Hepatocyte (in vitro differentiated cells): ENCODE measurements around the gene MT3.

Experiments used
- EZH2 ChIP-seq: fragments of 200-600 bp; sonication (generic); IDR thresholded peaks from 2 replicates; pipeline ENCODE4 v1.6.1; 2016; ENCODE audit warnings: antibody characterized with exemption, mild to moderate bottlenecking, borderline replicate concordance
- TF ChIP-seq, protein P1 (sequence below): fragments of 200-600 bp; sonication (generic); IDR thresholded peaks from 2 replicates; pipeline ENCODE4 v1.5.1; 2016; ENCODE audit warnings: antibody characterized with exemption, mild to moderate bottlenecking; ENCODE audit not compliant: poor library complexity

GRCh38 chr16:56632848-56633365 is 43.6 kb downstream of the MT3 start:
- TF ChIP-seq EZH2: no peak
- TF ChIP-seq, protein P1, sequence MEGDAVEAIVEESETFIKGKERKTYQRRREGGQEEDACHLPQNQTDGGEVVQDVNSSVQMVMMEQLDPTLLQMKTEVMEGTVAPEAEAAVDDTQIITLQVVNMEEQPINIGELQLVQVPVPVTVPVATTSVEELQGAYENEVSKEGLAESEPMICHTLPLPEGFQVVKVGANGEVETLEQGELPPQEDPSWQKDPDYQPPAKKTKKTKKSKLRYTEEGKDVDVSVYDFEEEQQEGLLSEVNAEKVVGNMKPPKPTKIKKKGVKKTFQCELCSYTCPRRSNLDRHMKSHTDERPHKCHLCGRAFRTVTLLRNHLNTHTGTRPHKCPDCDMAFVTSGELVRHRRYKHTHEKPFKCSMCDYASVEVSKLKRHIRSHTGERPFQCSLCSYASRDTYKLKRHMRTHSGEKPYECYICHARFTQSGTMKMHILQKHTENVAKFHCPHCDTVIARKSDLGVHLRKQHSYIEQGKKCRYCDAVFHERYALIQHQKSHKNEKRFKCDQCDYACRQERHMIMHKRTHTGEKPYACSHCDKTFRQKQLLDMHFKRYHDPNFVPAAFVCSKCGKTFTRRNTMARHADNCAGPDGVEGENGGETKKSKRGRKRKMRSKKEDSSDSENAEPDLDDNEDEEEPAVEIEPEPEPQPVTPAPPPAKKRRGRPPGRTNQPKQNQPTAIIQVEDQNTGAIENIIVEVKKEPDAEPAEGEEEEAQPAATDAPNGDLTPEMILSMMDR: no peak
